ENCODE measurements around the gene RIMBP2.

DNA sequence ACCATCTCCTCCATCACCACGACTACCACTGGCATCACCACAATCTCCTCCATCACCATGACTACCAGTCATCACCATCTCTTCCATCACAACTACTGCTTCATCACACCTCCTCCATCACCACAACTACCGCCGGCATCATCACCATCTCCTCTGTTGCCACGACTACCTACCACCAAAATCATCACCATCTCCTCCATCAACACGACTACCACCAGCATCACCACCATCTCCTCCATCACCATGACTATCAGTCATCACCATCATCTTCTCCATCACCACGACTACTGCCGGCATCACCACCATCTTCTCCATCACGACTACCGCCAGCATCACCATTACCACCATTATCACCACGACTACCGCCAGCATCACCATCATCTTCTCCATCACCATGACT, 89.5 kb downstream of the RIMBP2 start:
- TF ChIP-seq EZH2 (IDR thresholded peaks at IDR 0.05; ENCODE audit: insufficient read depth, poor library complexity, severe bottlenecking) (no peak), EZH2phosphoT487 (IDR thresholded peaks at IDR 0.05; ENCODE audit: insufficient read depth, low read depth) (no peak)
